ENCODE measurements around the gene TNFRSF14. TPM values are rescaled to one million over a fixed set of nuclear protein-coding genes. Genes with fewer than 3 reads are reported as not detected.

Gene TNFRSF14
- total RNA-seq, 1 experiment from 2014 or later = 0.57 TPM

GRCh38 chr1:2554621-2555387, 1.4 kb upstream of the TNFRSF14 start:
- no peak overlapping the region for H2BK120ac ChIP-seq (ENCODE audit: low read depth, low read length, poor library complexity, severe bottlenecking)
- DNase-seq = no peak
- no peak overlapping the region for H2BK12ac ChIP-seq (ENCODE audit: insufficient read length, low read depth, low read length)
- no peak overlapping the region for H3T11ph ChIP-seq (ENCODE audit: low read length)
- H3K14ac ChIP-seq (ENCODE audit: insufficient read depth, low read length) = no peak overlapping the region; the same call in 1 of the 2 replicates
- H4K20me1 ChIP-seq (ENCODE audit: control insufficient read depth, insufficient read depth, insufficient read length) = no peaks in the 10 kb centered on the region
- H3K23me2 ChIP-seq (ENCODE audit: insufficient read length, low read depth, low read length, poor library complexity, severe bottlenecking) = no peaks in the 10 kb centered on the region
- H2BK5ac ChIP-seq (ENCODE audit: insufficient read length, low read length) = no peak overlapping the region
- no peak overlapping the region for H2BK15ac ChIP-seq (ENCODE audit: low read depth, low read length)
- no peaks in the 10 kb centered on the region for H3K27me3 Mint-ChIP-seq (ENCODE audit: low read depth)
- H3K9me3 Mint-ChIP-seq = no peaks in the 10 kb centered on the region
- no peak overlapping the region for H2AK5ac ChIP-seq (ENCODE audit: insufficient read length, low read length)
- H3K79me2 ChIP-seq (ENCODE audit: insufficient read depth, low read length) = no peaks in the 10 kb centered on the region
- no peaks in the 10 kb centered on the region for H3K27me3 ChIP-seq (ENCODE audit: insufficient read depth, low read length)
- no peak overlapping the region for H2BK20ac ChIP-seq (ENCODE audit: low read depth, low read length, poor library complexity, severe bottlenecking)
- no peaks in the 10 kb centered on the region for H3K36me3 Mint-ChIP-seq (ENCODE audit: insufficient read depth in 1 of 3, low read depth in 3 of 3)
- no peak overlapping the region for H3K4me2 ChIP-seq (ENCODE audit: insufficient read depth, insufficient read length, low read length)
- no peak overlapping the region for H3K4ac ChIP-seq (ENCODE audit: low read depth, low read length)
- no peaks in the 10 kb centered on the region for H3K4me1 ChIP-seq (ENCODE audit: insufficient read depth, low read length)
- H3K23ac ChIP-seq (ENCODE audit: insufficient read length, low read depth, low read length) = no peak overlapping the region
- H2AFZ ChIP-seq (ENCODE audit: low read length) = no peak overlapping the region
- no peak overlapping the region for H3K9ac ChIP-seq (ENCODE audit: extremely low read depth, insufficient read length, low read length)
- H4K8ac ChIP-seq (replicated peaks; ENCODE audit: insufficient read length, low read depth, low read length) = no peak overlapping the region
- H3K18ac ChIP-seq (ENCODE audit: insufficient read length, low read depth, low read length) = no peak overlapping the region
- no peak overlapping the region for H4K91ac ChIP-seq (ENCODE audit: insufficient read length, low read depth, low read length)
- H3K79me1 ChIP-seq (ENCODE audit: insufficient read depth, low read depth, low read length, poor library complexity, severe bottlenecking) = no peaks in the 10 kb centered on the region
- H3K27ac ChIP-seq (ENCODE audit: insufficient read length, low read depth, low read length) = no peak overlapping the region
- H4K5ac ChIP-seq (ENCODE audit: insufficient read length, low read depth, low read length) = no peak overlapping the region
- no peak overlapping the region for H3K56ac ChIP-seq (ENCODE audit: insufficient read length, low read depth, low read length)
- H3K4me3 Mint-ChIP-seq = no peak overlapping the region
- no peak overlapping the region for H3K27ac Mint-ChIP-seq
- TF ChIP-seq, protein P1, sequence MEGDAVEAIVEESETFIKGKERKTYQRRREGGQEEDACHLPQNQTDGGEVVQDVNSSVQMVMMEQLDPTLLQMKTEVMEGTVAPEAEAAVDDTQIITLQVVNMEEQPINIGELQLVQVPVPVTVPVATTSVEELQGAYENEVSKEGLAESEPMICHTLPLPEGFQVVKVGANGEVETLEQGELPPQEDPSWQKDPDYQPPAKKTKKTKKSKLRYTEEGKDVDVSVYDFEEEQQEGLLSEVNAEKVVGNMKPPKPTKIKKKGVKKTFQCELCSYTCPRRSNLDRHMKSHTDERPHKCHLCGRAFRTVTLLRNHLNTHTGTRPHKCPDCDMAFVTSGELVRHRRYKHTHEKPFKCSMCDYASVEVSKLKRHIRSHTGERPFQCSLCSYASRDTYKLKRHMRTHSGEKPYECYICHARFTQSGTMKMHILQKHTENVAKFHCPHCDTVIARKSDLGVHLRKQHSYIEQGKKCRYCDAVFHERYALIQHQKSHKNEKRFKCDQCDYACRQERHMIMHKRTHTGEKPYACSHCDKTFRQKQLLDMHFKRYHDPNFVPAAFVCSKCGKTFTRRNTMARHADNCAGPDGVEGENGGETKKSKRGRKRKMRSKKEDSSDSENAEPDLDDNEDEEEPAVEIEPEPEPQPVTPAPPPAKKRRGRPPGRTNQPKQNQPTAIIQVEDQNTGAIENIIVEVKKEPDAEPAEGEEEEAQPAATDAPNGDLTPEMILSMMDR (conservative IDR thresholded peaks at IDR 0.05) = peak; percentile 60
- peaks cover 9 to 11% of the 10 kb centered on the region in 2 experiments for H3K4me1 Mint-ChIP-seq
- WGBS (ENCODE audit: extremely low coverage, insufficient read length, low lambda C conversion rate) = no CpG with 5 or more reads among the region's 19 CpGs
- no peaks in the 10 kb centered on the region for H3K9me3 ChIP-seq (ENCODE audit: control insufficient read depth, low read depth, low read length)
